Endothelial cell of hepatic sinusoid (primary cell): ENCODE results near the gene RUNX1.
"Not testable (repeated sequence)": the region's sequence is repeated elsewhere in the genome, so short reads cannot be mapped to it uniquely, and the experiment has no call there.

Experiments
- in situ Hi-C: cut with HindIII; loops from 2 replicates; pipeline ENCODE4 v1.10.0; 2017; ENCODE audit warnings: low sequenced_read_pairs

Gene RUNX1

DNA sequence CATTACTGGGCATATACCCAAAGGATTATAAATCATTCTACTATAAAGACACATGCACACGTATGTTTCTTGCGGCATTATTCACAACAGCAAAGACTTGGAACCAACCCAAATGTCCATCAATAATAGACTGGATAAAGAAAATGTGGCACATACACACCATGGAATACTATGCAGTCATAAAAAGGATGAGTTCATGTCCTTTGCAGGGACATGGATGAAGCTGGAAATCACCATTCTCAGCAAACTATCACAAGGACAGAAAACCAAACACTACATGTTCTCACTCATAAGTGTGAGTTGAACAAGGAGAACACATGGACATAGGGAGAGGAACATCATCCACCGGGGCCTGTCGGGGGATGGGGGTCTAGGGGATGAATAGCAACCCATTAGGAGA, 97.2 kb downstream of the RUNX1 start:
- in situ Hi-C loops: not testable (repeated sequence)

DNA sequence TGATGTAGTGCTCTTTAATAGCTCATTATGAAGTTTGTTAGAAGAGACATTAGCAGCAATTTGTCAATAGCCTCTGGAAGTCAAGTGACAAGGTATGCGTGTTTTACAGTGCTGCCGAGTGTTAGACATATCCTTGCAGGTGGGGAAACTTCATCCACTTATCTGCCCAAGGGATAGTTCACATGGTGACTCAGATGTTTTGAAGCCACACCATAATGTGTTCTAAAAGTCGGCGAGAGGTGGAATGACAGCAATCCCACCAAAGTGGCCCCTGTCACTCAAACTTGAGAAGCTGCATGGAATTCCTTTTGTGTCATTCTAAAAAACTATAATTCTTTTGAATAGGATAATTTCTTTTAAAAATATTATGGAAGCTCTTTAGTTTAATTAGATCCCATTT, 98.1 kb downstream of the RUNX1 start:
- in situ Hi-C loops: no loop called here

DNA sequence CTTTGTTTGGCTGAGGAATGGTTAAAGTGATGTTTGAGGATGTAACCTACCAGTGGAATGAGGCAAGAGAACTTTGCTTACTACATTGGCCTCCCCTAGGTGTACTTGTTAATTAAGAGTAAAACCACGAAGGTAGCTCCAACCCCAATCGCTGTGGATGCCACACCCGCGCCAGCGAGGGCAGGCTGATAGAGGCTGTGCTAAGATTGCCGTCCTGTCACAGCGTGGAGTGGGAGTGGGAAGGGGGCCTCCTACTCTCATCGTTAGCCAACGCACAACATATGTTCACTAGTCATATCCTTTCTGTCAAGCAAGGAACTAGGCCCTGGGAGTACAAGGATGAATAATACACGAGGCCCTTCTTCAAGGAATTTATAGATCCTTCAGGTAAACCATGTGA, 99.6 kb downstream of the RUNX1 start:
- in situ Hi-C loops: no loop called here

GRCh38 chr21:34949030-34949429, 100.1 kb downstream of the RUNX1 start:
- in situ Hi-C loops: no loop called here

GRCh38 chr21:34948157-34948556, 100.9 kb downstream of the RUNX1 start:
- in situ Hi-C loops: no loop called here

- in situ Hi-C loops: no loop called here
Measured at GRCh38 chr21:34946916-34947534, 102.1 kb downstream of the RUNX1 start.

DNA sequence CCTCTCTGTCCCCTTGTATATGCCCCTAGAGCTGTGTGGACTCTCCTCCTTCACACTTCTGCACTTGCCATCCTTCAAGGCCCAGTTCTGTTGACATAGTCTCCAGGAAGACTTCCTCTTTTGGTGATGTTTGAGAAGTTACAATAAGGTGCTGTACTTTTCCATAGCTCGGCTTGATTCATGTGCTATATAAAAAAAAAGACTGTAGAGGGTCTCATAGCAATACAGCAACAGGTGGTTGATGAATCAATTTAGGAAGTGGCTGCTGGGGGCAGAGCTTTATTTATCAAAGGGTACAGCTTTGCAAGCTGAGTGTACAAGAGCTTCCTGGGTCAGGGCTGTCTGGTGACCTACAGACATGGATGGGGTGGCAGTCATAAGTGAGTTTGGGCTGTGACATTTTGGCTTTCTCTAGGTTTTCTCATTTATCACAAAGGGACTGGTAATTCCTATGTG, 102.7 kb downstream of the RUNX1 start:
- in situ Hi-C loops: no loop called here

DNA sequence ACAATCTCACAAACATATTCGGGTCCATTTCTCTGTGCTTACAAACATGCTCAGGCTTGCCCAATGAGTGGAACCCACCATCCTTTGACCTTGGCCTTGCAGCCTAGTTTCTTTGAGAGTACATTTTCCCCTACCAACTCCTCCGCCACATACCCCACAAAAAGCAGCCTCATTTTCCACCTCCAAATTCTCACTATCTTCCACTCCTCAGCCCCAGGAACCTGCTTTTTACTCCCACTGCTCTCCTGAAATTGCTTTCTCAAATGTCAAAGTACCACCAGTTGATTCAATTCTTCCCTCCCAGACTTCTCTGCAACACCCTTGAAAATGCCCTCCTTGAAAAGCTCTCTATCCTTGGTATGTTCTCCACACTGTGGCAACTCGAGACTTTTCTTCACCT, 103.8 kb downstream of the RUNX1 start:
- in situ Hi-C loops: no loop called here

GRCh38 chr21:34944015-34944755, 104.9 kb downstream of the RUNX1 start:
- in situ Hi-C loops: no loop called here

DNA sequence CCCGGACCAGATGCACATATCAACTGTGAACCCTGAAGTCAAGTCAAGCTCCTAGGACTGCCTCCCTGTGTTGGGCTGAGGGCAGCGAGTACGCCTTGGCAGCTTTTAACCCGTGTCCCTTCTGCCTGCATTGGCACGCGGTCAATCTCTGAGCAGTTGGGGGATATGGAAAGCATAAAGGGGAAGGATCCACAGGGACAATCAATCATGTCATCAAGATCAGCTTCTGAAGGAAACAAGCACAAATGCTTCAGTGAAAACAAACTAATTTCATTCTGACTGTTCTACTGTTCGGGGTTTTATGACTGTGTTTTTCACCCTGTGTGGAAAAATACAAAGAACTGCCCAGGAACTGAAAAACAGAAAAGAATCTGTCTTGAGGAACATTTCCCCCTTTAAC, 106.2 kb downstream of the RUNX1 start:
- in situ Hi-C loops: no loop called here

DNA sequence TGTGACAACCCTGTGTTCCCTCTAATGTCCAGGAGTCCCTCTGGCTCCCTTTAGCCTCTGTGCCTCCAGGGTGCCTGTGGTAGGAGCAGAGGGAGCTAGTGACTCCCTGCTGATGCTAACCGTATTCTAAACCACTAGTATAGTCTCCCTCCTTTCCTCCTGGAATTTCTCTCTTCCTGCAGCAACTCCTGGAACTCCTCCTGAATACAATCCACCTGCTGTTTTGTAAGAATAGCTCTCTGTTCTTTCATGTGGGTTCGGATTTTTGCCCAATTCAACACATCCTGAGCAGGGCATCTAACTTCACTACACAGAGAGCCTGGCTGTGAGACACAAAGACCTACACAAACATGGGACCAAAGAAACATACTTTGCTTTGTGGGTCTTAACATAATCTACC, 107.9 kb downstream of the RUNX1 start:
- in situ Hi-C loops: no loop called here

GRCh38 chr21:34939673-34940331, 109.3 kb downstream of the RUNX1 start:
- in situ Hi-C loops: no loop called here

DNA sequence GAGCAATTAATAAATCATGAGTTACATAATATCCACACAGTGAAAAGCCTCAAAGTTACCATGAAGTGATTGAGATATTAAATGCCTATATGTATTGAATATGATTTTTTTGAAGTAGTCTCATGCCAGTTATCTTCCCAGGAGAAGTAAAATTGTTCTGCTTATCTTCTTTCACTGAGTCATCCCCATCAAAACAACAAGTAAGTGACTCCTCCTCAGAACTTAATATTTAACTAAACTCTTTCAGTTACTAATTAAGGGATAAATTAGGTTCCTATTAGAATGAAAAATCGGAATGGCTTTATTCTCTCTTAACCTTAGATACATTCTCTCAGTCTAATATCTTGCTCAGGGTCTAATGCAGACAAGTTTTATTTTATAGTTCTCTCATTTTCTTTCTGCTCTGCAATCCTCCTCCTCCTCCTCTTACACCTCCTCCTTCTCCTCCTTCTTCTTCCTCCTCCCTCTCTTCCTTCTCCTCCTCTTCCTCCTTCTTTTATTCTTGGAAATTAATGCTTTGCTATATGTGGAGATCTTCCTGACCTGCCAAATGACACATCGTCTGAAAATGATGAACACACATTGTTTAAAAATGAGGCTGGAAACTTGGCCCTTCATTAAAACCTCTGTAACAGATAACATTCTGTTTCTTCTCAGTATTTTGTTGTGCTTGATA, 110.9 kb downstream of the RUNX1 start:
- in situ Hi-C loops: no loop called here

DNA sequence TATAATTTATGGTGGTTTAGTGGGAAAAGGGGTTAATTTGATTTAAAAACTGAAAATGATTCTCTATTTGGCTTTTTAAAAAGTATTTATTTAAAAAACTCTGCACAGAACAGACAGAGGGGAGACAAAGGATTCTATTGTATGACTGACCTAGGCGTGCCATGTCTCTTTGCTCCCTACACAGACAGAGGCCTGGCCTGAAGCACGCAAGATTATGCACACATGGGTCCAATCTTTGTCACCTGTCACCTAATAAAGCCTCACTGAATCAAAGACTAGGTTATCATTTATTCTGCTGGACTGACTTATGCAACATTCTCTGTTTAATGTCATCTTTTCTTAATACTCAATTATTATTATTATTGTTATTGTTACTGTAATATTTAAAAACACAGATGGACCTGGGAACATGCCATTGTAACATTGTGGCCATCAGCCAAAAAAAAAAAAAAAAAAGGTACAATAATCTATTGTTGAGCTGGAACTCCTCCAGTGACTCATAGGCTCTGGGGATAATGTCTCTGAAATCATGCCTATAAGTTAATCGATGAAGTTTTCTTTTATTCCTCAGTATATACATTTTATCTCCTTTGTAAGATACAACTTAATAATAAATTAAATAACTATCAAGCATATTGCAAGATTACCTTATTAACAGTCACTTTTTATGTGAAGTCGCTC, 112.1 kb downstream of the RUNX1 start:
- in situ Hi-C loops: no loop called here

GRCh38 chr21:34936371-34936789, 112.7 kb downstream of the RUNX1 start:
- in situ Hi-C loops: no loop called here

DNA sequence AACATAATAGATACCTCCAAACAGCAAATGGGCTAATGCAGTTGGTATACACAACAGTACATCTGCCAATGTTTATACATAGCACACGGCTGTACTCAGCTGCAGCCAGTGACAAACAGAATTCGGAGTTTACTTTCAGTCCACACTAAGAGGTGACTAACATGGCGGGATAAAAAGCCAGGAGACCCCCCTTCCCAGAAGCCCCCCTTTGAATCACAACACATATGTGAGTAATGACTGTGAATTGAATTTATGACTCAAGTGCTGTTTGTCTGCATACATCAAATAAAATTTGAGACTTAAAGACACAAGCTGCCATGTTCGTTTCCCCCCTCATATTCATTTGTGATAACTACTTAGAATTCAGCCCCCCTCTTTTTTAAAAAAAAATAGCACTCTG, 113.2 kb downstream of the RUNX1 start:
- in situ Hi-C loops: no loop called here

DNA sequence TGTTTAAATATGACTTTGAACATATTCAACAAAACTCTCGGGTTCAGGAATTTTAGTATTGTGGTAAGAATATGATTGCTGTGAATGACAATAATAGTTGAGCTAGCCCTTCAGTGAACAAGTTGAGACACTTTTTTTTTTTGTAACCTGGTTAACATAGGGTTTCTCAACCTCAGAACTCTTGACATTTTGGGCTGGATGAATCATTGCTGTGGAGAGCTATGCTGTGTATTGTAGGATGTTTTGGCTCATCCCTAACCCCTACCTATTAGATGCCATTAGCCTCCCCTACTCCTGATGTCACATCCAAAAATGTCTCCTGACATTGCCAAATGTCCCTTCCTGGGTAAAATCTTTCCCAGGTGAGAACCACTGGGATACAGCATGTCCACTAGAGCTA, 113.7 kb downstream of the RUNX1 start:
- in situ Hi-C loops: no loop called here

- in situ Hi-C loops: no loop called here
Measured at GRCh38 chr21:34934350-34934749, 114.8 kb downstream of the RUNX1 start.

- in situ Hi-C loops: no loop called here
Measured at GRCh38 chr21:34933609-34934335, 115.3 kb downstream of the RUNX1 start.

- in situ Hi-C loops: no loop called here
Measured at GRCh38 chr21:34932233-34932632, 116.9 kb downstream of the RUNX1 start.
